C4-2B (cell line): ENCODE measurements around the gene AGT.

Experiments used
- H3K27ac ChIP-seq: fragments of 450-650 bp; 2 replicates; pipeline ENCODE4 v1.5.1; 2017
- ZFX ChIP-seq: fragments of 450-650 bp; IDR thresholded peaks from 2 replicates; pipeline ENCODE4 v1.6.1; 2017
- TF ChIP-seq, protein P1 (sequence below): fragments of 450-650 bp; conservative IDR thresholded peaks from 2 replicates; pipeline ENCODE4 v1.5.1; 2017; ENCODE audit warnings: mild to moderate bottlenecking

Gene AGT

DNA sequence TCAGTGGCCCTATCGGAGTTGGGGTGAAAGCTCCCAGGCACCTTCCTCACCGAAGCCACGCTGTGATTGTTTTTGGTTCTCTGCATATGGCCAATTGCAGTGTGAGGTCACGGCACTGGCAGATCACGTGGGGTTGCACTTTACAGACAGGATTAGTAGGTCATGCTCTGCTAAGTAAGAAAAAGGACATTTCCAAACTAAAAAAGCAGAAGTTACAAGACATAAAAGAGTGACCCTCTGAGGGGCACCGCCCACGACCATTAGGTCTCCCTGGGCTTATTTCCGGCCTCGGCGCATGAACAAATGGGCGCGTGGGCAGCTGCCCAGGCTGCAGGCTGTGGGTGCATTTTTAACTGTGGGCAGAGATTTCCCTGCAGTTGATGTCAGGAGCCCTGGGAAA, 35.2 kb upstream of the AGT start:
- H3K27ac ChIP-seq = no peak overlapping the region
- TF ChIP-seq, protein P1, sequence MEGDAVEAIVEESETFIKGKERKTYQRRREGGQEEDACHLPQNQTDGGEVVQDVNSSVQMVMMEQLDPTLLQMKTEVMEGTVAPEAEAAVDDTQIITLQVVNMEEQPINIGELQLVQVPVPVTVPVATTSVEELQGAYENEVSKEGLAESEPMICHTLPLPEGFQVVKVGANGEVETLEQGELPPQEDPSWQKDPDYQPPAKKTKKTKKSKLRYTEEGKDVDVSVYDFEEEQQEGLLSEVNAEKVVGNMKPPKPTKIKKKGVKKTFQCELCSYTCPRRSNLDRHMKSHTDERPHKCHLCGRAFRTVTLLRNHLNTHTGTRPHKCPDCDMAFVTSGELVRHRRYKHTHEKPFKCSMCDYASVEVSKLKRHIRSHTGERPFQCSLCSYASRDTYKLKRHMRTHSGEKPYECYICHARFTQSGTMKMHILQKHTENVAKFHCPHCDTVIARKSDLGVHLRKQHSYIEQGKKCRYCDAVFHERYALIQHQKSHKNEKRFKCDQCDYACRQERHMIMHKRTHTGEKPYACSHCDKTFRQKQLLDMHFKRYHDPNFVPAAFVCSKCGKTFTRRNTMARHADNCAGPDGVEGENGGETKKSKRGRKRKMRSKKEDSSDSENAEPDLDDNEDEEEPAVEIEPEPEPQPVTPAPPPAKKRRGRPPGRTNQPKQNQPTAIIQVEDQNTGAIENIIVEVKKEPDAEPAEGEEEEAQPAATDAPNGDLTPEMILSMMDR = no peak
- TF ChIP-seq ZFX = no peak

DNA sequence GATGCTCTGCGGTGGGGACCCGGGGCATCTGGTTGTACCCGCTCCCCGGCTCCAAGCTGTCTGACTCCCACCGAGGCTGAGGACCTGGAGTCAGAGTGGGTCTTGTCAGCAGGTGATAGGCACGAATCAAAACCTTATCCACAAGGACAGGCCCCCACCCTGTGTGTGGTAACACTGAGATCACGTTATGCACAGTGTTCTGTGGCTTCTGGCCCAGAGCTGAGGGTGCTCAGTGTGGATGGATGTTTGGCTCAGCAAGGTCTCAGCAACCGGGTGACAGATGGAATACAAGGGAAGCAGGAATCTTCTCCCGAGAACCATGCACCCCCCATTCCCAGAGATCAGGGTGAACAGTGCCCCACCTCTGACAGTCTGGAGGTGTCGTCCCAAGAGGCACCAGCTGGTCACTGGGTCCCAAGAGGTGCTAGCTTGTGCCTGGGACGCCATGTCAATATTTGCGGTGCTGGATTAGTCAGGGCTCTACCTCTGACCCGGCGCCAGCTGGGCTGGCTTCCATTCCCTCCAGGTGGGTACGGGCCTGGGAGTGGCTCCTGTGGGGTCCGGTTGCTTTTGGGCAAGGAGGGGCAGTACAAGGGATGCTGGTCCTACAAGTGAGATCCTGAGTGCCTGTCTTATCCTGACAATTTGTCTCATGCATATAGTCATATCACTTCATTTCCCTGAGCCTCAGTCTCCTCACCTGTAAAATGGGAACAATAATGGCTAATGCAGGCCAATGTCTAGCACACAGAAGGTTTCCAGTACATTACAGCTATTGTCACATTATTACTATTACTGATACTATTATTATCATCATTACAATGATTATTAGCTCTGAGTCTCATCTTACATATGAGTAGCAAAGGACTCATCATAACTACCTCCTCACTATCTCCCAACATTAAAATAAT, 34.2 kb upstream of the AGT start:
- H3K27ac ChIP-seq = no peak overlapping the region
- TF ChIP-seq ZFX = no peak
- TF ChIP-seq, protein P1 = no peak

- TF ChIP-seq, protein P1 = no peak
- no peak within 1 kb of the TSS for H3K27ac ChIP-seq
Observed at GRCh38 chr1:230747127-230747730, 33.3 kb upstream of the AGT start, which contains the start of gene CAPN9. TSS of gene CAPN9 (plus strand) at chr1:230747388. CDS start at chr1:230747497, 109 bp downstream.

DNA sequence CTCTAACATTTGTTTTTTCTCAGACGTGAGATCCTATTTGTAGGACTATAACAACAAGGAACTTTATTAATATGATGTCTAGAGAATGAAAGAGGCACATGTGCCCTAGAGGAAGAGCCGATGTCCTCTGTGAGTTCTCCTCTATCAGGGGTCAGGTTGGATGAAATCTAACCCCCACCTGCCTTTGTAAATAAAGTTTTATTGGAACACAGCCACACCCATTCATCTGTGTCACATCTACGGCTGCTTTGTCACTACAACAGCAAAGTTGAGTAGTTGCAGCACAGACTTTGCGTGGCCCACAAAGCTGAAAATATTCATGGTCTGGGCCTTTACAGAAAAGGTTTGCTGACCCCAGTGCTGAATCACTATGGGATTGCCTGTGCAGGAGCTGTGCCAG, 32.7 kb upstream of the AGT start:
- TF ChIP-seq ZFX = no peak
- TF ChIP-seq, protein P1 = no peak
- H3K27ac ChIP-seq = no peak overlapping the region

- TF ChIP-seq, protein P1 = no peak
- no peak for TF ChIP-seq ZFX
- H3K27ac ChIP-seq = no peak overlapping the region
Observed at GRCh38 chr1:230745071-230745470, 31.1 kb upstream of the AGT start.

GRCh38 chr1:230744382-230744781, 30.5 kb upstream of the AGT start:
- TF ChIP-seq, protein P1 = no peak
- TF ChIP-seq ZFX = no peak
- H3K27ac ChIP-seq = 0 out of 2 replicates have a peak overlapping the region, but pooled peaks have one; percentile 4

DNA sequence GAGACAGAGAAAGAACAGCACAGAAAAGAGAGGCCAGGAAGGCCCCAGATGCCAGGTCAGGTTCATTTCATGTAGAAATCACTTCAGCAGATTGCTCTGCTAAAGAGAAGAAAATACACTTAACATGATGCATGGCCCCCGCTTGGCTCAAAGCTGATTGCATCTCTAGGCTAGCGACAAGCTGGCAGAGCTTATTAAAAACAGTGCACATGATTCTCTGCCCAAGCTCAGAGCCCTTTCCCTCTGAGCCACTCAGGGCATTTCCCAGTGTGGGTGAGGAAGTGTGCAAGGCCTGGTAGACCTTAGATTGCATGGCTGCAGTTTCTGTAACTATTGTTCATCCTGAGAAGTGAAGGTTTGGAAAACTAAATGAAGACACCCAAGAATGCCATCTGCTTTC, 30.0 kb upstream of the AGT start:
- H3K27ac ChIP-seq = 0 out of 2 replicates have a peak overlapping the region, but pooled peaks have one; percentile 4
- TF ChIP-seq ZFX = no peak
- TF ChIP-seq, protein P1 = no peak
